Stimulated activated CD8-positive, alpha-beta memory T cell treated with anti-CD3 and anti-CD28 coated beads, Interleukin-7, amount 100 ng/mL, for 24 hours (primary cell): Measurements from ENCODE around the gene FER1L5.
"Not testable (repeated sequence)": the region's sequence is repeated elsewhere in the genome, so short reads cannot be mapped to it uniquely, and the experiment has no call there.

Source experiments
- DNase-seq: peaks from one replicate; pipeline ENCODE4 v3.0.0-alpha.2; 2020; ENCODE audit warnings: low read depth

FER1L5 gene

GRCh38 chr2:96636551-96637171 is 5.9 kb upstream of the FER1L5 start:
- no peak for DNase-seq

- DNase-seq, result peak; percentile 66
These were observed 5.0 kb upstream of the FER1L5 start for GRCh38 chr2:96637385-96638143.

GRCh38 chr2:96638144-96639121 is 4.1 kb upstream of the FER1L5 start, which contains the start of gene KANSL3:
TSS of gene KANSL3 (minus strand) at chr2:96638312. CDS start at chr2:96637135, 1,177 bp downstream.
- DNase-seq, result peak; percentile 79

GRCh38 chr2:96647681-96648080 is 5.1 kb downstream of the FER1L5 start:
- no peak for DNase-seq

- DNase-seq, result no peak
These were observed 5.9 kb downstream of the FER1L5 start for GRCh38 chr2:96648306-96648930.

- DNase-seq, result no peak
These were observed 6.8 kb downstream of the FER1L5 start for GRCh38 chr2:96649342-96649741.

GRCh38 chr2:96651793-96652192 is 9.2 kb downstream of the FER1L5 start:
- DNase-seq, result no peak

- not testable (repeated sequence) for DNase-seq
These were observed 12.2 kb downstream of the FER1L5 start for GRCh38 chr2:96654791-96655190.

- no peak for DNase-seq
These were observed 13.0 kb downstream of the FER1L5 start for GRCh38 chr2:96655526-96655925.

- DNase-seq, result no peak
These were observed 14.0 kb downstream of the FER1L5 start for GRCh38 chr2:96656540-96656939.

- DNase-seq, result no peak
These were observed 18.8 kb downstream of the FER1L5 start for GRCh38 chr2:96661324-96661723.

- DNase-seq, result no peak
These were observed 19.8 kb downstream of the FER1L5 start for GRCh38 chr2:96662360-96662759.

GRCh38 chr2:96663177-96663576 is 20.6 kb downstream of the FER1L5 start:
- DNase-seq, result no peak

GRCh38 chr2:96663829-96664228 is 21.3 kb downstream of the FER1L5 start:
- no peak for DNase-seq

- no peak for DNase-seq
These were observed 21.9 kb downstream of the FER1L5 start for GRCh38 chr2:96664366-96664925.

- DNase-seq, result no peak
These were observed 22.6 kb downstream of the FER1L5 start for GRCh38 chr2:96665083-96665569.

- DNase-seq, result not testable (repeated sequence)
These were observed 23.2 kb downstream of the FER1L5 start for GRCh38 chr2:96665717-96666116.

GRCh38 chr2:96668771-96669170 is 26.2 kb downstream of the FER1L5 start:
- DNase-seq, result no peak

GRCh38 chr2:96669539-96670215 is 27.1 kb downstream of the FER1L5 start:
- DNase-seq, result no peak

GRCh38 chr2:96679848-96680247 is 37.3 kb downstream of the FER1L5 start:
- DNase-seq, result no peak
